Epithelial cell of proximal tubule (primary cell): ENCODE measurements around the gene CDK18. TPM values are rescaled to one million over a fixed set of nuclear protein-coding genes. Genes with fewer than 3 reads are reported as not detected.

Experiments used
- DNase-seq: peaks from one replicate; pipeline ENCODE4 v3.0.0-alpha.2; 2011; ENCODE audit warnings: low read depth
- H3K4me3 ChIP-seq: 2 replicates; pipeline ENCODE4 v1.5.1; 2011; ENCODE audit warnings: low read depth, mild to moderate bottlenecking, low read length
- CTCF ChIP-seq: conservative IDR thresholded peaks from 2 replicates; pipeline ENCODE4 v1.5.1; 2012; ENCODE audit warnings: low read depth, mild to moderate bottlenecking, low read length
- total RNA-seq: library from RNA; depleted of rRNA; stranded (reverse); fragments of >200 nt; gene quantifications from 2 replicates; pipeline ENCODE4 v1.2.3, GENCODE V29; 2015

Gene CDK18
- total RNA-seq, 1 donor from 2014 or later = 17.3 TPM

DNA sequence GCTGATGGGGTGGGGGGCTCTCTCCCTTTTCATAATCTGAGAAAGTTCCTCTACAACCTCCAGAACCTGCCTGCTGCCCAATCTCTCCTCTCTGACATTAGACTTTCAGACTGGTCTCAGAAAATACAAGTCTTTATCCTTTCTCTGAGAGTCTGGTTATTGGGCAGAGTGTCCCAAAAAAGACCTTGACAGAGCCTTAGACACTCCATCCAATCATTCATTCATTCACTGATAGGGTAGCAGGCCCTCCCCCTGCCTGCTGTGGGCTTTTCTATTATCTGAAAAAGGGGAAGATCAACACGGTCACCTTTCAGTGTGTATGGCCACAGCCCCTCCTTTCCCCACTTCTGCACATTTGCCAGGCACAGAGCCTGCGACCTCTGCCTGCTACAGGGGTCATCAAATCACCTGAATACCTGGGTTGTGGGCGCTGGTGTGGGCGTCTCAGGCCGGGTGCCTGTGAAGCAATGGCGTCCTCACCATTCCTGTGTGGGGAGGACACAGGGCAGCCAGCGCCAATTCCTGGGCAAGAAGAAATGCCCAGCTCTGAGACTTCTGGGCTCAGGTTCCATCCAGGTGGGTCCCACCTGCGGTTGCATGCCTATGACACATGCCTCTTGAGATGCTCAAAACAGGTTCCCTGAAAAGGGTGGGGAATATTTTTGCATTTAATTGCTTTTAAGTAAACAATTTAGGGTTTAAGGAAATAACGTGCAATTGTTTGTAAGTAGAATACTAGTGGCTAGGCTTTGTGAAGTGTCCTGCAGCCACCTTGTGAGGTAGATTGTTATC, 74.5 kb downstream of the CDK18 start:
- DNase-seq = no peak
- TF ChIP-seq CTCF = no peak
- no peak overlapping the region for H3K4me3 ChIP-seq

DNA sequence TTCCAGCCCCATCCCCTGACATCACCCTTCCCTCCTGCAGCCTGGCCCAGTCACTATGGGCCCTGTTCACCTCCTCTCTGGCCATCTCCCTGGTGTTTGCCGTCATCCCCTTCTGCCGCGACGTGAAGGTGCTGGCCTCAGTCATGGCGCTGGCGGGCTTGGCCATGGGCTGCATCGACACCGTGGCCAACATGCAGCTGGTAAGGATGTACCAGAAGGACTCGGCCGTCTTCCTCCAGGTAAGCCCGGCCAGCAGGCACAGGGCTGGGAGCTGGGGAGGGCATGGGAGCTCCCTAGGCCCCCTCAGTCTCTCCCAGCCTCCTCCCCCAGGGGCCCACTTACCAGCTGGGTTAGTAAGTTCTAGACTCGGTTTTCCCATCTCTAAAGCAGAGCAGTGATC, 75.2 kb downstream of the CDK18 start:
- no peak for TF ChIP-seq CTCF
- no peak overlapping the region for H3K4me3 ChIP-seq
- DNase-seq = no peak

- no peak overlapping the region for H3K4me3 ChIP-seq
- TF ChIP-seq CTCF = no peak
- no peak for DNase-seq
These were observed 75.9 kb downstream of the CDK18 start for GRCh38 chr1:205580140-205580922.

GRCh38 chr1:205580923-205581180, 76.4 kb downstream of the CDK18 start:
- no peak for TF ChIP-seq CTCF
- no peak for DNase-seq

GRCh38 chr1:205581321-205581980, 77.0 kb downstream of the CDK18 start:
- no peak for TF ChIP-seq CTCF
- no peak overlapping the region for H3K4me3 ChIP-seq
- DNase-seq = no peak

More at GRCh38 chr1:205580923-205581180, 76.4 kb downstream of the CDK18 start:
- H3K4me3 ChIP-seq = no peak overlapping the region

- H3K4me3 ChIP-seq = no peak overlapping the region
- no peak for DNase-seq
- TF ChIP-seq CTCF = no peak
These were observed 77.6 kb downstream of the CDK18 start for GRCh38 chr1:205582046-205582445.

Other genes starting within 250 kb of the CDK18 start
- 28.8 and 45.7 TPM in 2 replicates for gene NUAK2, start 182.9 kb upstream of the CDK18 start, total RNA-seq
- gene KLHDC8A, start 147.7 kb upstream of the CDK18 start, total RNA-seq = 0.80 and 9.6 TPM in 2 replicates
- gene LEMD1, start 82.6 kb upstream of the CDK18 start, total RNA-seq = 0.52 TPM in 1 of 2 replicates, not detected in the other
- gene BLACAT1, start 48.6 kb upstream of the CDK18 start, total RNA-seq = 0.36 and 3.9 TPM in 2 replicates
- 12.0 and 12.8 TPM in 2 replicates for gene ELK4, start 127.3 kb downstream of the CDK18 start, total RNA-seq
- gene SLC45A3, start 175.8 kb downstream of the CDK18 start, total RNA-seq = 6.5 and 9.1 TPM in 2 replicates
- 92.5 and 104 TPM in 2 replicates for gene NUCKS1, start 245.5 kb downstream of the CDK18 start, total RNA-seq